ENCODE measurements around the gene TUBB2A. TPM values are rescaled to one million over a fixed set of nuclear protein-coding genes. Genes with fewer than 3 reads are reported as not detected.

Gene TUBB2A
- total and polyA plus RNA-seq, 2 of the 13 experiments (the other 11 are each of a cell fraction or from before 2014, with no cell fraction given), result 35.3 to 106 TPM

GRCh38 chr6:3162565-3163247, 5.4 kb upstream of the TUBB2A start (continued):
- peak; percentile 62; the same call in 1 of the 2 replicates for TF ChIP-seq ZNF329 (CRISPR knock-in tag; IDR thresholded peaks at IDR 0.05; ENCODE audit: low read depth)
- TF ChIP-seq FOXO1 (CRISPR knock-in tag; IDR thresholded peaks at IDR 0.05), result peak; percentile 68
- peak; percentile 88; the same call in 1 of the 2 replicates for TF ChIP-seq ZNF558 (CRISPR knock-in tag; IDR thresholded peaks at IDR 0.05; ENCODE audit: borderline replicate concordance)
- TF ChIP-seq KDM5A (IDR thresholded peaks at IDR 0.05; ENCODE audit: borderline replicate concordance, low read length), result no peak
- no peak for TF ChIP-seq ZNF383 (CRISPR knock-in tag; IDR thresholded peaks at IDR 0.05; ENCODE audit: borderline replicate concordance)
- peak; percentile 61; the same call in 1 of the 2 replicates for TF ChIP-seq EEA1 (CRISPR knock-in tag; IDR thresholded peaks at IDR 0.05; ENCODE audit: borderline replicate concordance)
- peak; percentile 88 for TF ChIP-seq PITX1 (CRISPR knock-in tag; IDR thresholded peaks at IDR 0.05)
- peak; percentile 77 for TF ChIP-seq ZNF292 (CRISPR knock-in tag; IDR thresholded peaks at IDR 0.05; ENCODE audit: borderline replicate concordance, low read depth)
- TF ChIP-seq RCOR2 (CRISPR knock-in tag; IDR thresholded peaks at IDR 0.05), result 0 out of 2 replicates have a peak, but pooled peaks have one; percentile 27
- no peak for TF ChIP-seq ZBTB1 (CRISPR knock-in tag; IDR thresholded peaks at IDR 0.05; ENCODE audit: borderline replicate concordance)
- peak; percentile 57; the same call in 1 of the 2 replicates for TF ChIP-seq DR1 (CRISPR knock-in tag; IDR thresholded peaks at IDR 0.05)
- TF ChIP-seq CC2D1A (CRISPR knock-in tag; IDR thresholded peaks at IDR 0.05), result 0 out of 2 replicates have a peak, but pooled peaks have one; percentile 56
- TF ChIP-seq KLF9 (CRISPR knock-in tag; IDR thresholded peaks at IDR 0.05; ENCODE audit: low read depth), result peak; percentile 43; the same call in 1 of the 2 replicates
- peak; percentile 28; the same call in 1 of the 2 replicates for TF ChIP-seq PRDM10 (CRISPR knock-in tag; IDR thresholded peaks at IDR 0.05; ENCODE audit: low read depth)
- TF ChIP-seq NR2F6 (IDR thresholded peaks at IDR 0.05), result no peak
- peak; percentile 61; the same call in 1 of the 2 replicates for TF ChIP-seq NR2F6 (CRISPR knock-in tag; IDR thresholded peaks at IDR 0.05)
- TF ChIP-seq ZFP41 (CRISPR knock-in tag; IDR thresholded peaks at IDR 0.05; ENCODE audit: borderline replicate concordance), result peak; percentile 28; the same call in 1 of the 2 replicates
- TF ChIP-seq CENPBD1 (CRISPR knock-in tag; IDR thresholded peaks at IDR 0.05; ENCODE audit: borderline replicate concordance, low read depth), result no peak
- peak; percentile 50; the same call in 1 of the 2 replicates for TF ChIP-seq ZBTB21 (CRISPR knock-in tag; IDR thresholded peaks at IDR 0.05)
- no peak for TF ChIP-seq ZSCAN30 (CRISPR knock-in tag; IDR thresholded peaks at IDR 0.05)
- TF ChIP-seq ZNF546 (CRISPR knock-in tag; conservative IDR thresholded peaks at IDR 0.05), result peak; percentile 91
- no peak; the same call in 1 of the 2 replicates for TF ChIP-seq MTF2 (CRISPR knock-in tag; IDR thresholded peaks at IDR 0.05; ENCODE audit: borderline replicate concordance)
- peak; percentile 84 for TF ChIP-seq ZMYM2 (CRISPR knock-in tag; IDR thresholded peaks at IDR 0.05)
- no peak for TF ChIP-seq NFE2 (CRISPR knock-in tag; IDR thresholded peaks at IDR 0.05)
- TF ChIP-seq KDM4B (CRISPR knock-in tag; IDR thresholded peaks at IDR 0.05), result no peak
- TF ChIP-seq ZNF816 (CRISPR knock-in tag; IDR thresholded peaks at IDR 0.05; ENCODE audit: borderline replicate concordance), result peak; percentile 98

All from HepG2 (cell line).